ENCODE measurements around the gene SSBP3. TPM values are rescaled to one million over a fixed set of nuclear protein-coding genes. Genes with fewer than 3 reads are reported as not detected.

Gene SSBP3
- total RNA-seq, 3 donors from 2014 or later (not counting 1 experiment from before 2014, with no cell fraction given) = 162 to 224 (median 164) TPM

DNA sequence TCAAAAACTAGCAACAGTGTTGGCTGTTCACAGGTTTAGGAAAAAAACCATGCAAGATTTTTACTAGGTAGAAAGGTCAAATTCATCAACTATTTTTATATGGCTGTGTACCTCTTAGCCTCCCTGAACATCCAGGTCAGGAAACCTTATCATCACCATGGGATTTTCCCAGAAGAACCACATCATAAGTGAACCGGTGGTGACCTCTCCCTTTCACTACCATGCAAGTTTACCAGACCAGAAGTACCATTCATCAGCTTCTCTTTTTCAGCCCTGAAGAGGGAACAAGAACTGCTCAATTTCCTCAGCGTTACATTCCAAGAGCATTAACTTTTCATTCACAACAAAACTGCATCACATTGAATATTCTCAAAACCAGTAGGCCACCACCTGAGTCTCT is 5.9 kb downstream of the SSBP3 start:
- H3K36me3 Mint-ChIP-seq = peaks cover 44% of the 10 kb centered on the region
- TF ChIP-seq, protein P1, sequence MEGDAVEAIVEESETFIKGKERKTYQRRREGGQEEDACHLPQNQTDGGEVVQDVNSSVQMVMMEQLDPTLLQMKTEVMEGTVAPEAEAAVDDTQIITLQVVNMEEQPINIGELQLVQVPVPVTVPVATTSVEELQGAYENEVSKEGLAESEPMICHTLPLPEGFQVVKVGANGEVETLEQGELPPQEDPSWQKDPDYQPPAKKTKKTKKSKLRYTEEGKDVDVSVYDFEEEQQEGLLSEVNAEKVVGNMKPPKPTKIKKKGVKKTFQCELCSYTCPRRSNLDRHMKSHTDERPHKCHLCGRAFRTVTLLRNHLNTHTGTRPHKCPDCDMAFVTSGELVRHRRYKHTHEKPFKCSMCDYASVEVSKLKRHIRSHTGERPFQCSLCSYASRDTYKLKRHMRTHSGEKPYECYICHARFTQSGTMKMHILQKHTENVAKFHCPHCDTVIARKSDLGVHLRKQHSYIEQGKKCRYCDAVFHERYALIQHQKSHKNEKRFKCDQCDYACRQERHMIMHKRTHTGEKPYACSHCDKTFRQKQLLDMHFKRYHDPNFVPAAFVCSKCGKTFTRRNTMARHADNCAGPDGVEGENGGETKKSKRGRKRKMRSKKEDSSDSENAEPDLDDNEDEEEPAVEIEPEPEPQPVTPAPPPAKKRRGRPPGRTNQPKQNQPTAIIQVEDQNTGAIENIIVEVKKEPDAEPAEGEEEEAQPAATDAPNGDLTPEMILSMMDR (IDR thresholded peaks at IDR 0.05) = no peak
- no peaks in the 10 kb centered on the region for H3K27me3 Mint-ChIP-seq (ENCODE audit: low read depth in 2 of 2)
- Histone ChIP-seq H3K4me1 (ENCODE audit: control insufficient read depth, insufficient read depth, low read length) (peaks cover 36% of the 10 kb centered on the region), H3K27me3 (ENCODE audit: control insufficient read depth, insufficient read depth, low read length) (no peaks in the 10 kb centered on the region), H3K9me3 (ENCODE audit: control insufficient read depth, insufficient read depth, low read length) (no peaks in the 10 kb centered on the region), H3K4me3 (ENCODE audit: low read length) (no peak overlapping the region), H3K36me3 (ENCODE audit: control insufficient read depth, insufficient read depth, low read length) (peaks cover 55% of the 10 kb centered on the region), H3K27ac (ENCODE audit: low read length) (no peak overlapping the region)
- peak in 1 of 2 donors; percentile 41 for DNase-seq
- intact Hi-C loops (cut with micrococcal nuclease) = loop anchor here (10.0 kb wide), 2 partner anchors 86 to 276 kb away; no protein-coding TSS in a partner anchor
- 46% methylated on average over 2 of the region's 2 CpGs for WGBS (ENCODE audit: insufficient coverage)
- ATAC-seq = no peak
- H3K9me3 Mint-ChIP-seq = no peaks in the 10 kb centered on the region
- H3K4me1 Mint-ChIP-seq = peaks cover 86 to 96% of the 10 kb centered on the region in 2 donors
- peak overlapping the region; percentile 29 to 84 for H3K27ac Mint-ChIP-seq
- H3K4me3 Mint-ChIP-seq = peak overlapping the region; percentile 90

DNA sequence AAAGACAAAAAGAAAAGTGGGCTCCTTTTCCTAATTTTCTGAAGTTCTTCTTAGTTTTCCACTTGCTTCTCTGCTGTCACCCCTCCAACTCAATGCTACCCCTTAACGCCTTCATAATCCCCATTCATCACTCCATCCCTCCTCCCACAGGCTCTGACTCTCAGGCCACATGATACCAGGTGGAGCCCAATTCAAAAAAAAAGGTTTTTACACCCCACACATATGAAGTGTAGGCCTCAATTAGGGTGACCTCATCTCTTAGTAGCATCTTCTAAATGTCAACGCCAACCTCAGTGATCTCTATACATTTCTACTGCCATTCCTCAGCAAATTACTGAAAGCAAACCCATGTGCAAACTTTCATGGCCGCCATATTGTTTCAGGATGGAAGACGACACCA is 6.4 kb downstream of the SSBP3 start:
- H3K4me3 Mint-ChIP-seq = peak overlapping the region; percentile 32

DNA sequence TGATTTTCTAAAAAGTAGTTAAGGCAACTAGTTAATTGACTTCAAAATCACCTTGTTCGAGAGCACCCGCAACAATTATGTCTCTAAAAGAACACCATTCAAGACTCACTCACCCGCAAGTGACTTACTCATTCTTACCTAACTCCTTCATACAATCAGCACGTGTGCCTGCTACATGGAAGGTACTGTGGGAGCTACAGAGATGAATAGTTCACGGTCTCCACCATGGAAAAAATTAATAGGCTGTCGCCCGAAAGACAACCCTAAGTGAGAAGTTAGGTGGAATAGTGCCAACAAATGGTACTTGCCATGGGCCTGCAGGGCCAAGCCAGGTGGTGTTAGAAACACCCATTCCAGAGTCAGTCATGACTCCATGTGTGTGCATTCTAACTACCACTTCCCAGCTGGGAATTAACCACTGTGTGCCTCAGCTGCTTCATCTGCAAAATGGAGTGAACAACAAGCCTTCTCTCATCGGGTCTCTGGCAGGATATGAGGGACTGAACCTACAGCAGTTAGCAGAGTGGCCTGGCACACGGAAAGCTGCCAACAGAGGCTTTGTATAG is 7.1 kb downstream of the SSBP3 start:
- Histone ChIP-seq H3K4me3 (ENCODE audit: low read length) (no peak overlapping the region), H3K36me3 (ENCODE audit: control insufficient read depth, insufficient read depth, low read length) (peaks cover 60% of the 10 kb centered on the region), H3K27ac (ENCODE audit: low read length) (no peak overlapping the region), H3K4me1 (ENCODE audit: control insufficient read depth, insufficient read depth, low read length) (peaks cover 23% of the 10 kb centered on the region), H3K27me3 (ENCODE audit: control insufficient read depth, insufficient read depth, low read length) (no peaks in the 10 kb centered on the region), H3K9me3 (ENCODE audit: control insufficient read depth, insufficient read depth, low read length) (no peaks in the 10 kb centered on the region)
- Mint-ChIP-seq H3K36me3 (peaks cover 44% of the 10 kb centered on the region), H3K27ac (peak overlapping the region; percentile 29 to 84), H3K4me1 (peaks cover 85 to 97% of the 10 kb centered on the region in 2 donors), H3K9me3 (no peaks in the 10 kb centered on the region), H3K27me3 (ENCODE audit: low read depth in 2 of 2) (no peaks in the 10 kb centered on the region), H3K4me3 (no peak overlapping the region)
- WGBS (ENCODE audit: insufficient coverage) = 94% methylated on average over 9 of the region's 9 CpGs
- DNase-seq (no peak), ATAC-seq (no peak)
- intact Hi-C loops (cut with micrococcal nuclease) = no loop called here
- TF ChIP-seq, protein P1 (IDR thresholded peaks at IDR 0.05) = no peak

More for the DNA sequence above, 6.4 kb downstream of the SSBP3 start:
- 88% methylated on average over 4 of the region's 4 CpGs for WGBS (ENCODE audit: insufficient coverage)
- intact Hi-C loops (cut with micrococcal nuclease) = loop anchor here (10.0 kb wide), 2 partner anchors 85 to 275 kb away; no protein-coding TSS in a partner anchor
- Mint-ChIP-seq H3K4me1 (peaks cover 87 to 99% of the 10 kb centered on the region in 2 donors), H3K27ac (peak overlapping the region; percentile 29 to 84), H3K36me3 (peaks cover 44% of the 10 kb centered on the region), H3K27me3 (ENCODE audit: low read depth in 2 of 2) (no peaks in the 10 kb centered on the region), H3K9me3 (no peaks in the 10 kb centered on the region)
- Histone ChIP-seq H3K9me3 (ENCODE audit: control insufficient read depth, insufficient read depth, low read length) (no peaks in the 10 kb centered on the region), H3K27me3 (ENCODE audit: control insufficient read depth, insufficient read depth, low read length) (no peaks in the 10 kb centered on the region), H3K4me3 (ENCODE audit: low read length) (no peak overlapping the region), H3K36me3 (ENCODE audit: control insufficient read depth, insufficient read depth, low read length) (peaks cover 60% of the 10 kb centered on the region), H3K4me1 (ENCODE audit: control insufficient read depth, insufficient read depth, low read length) (peaks cover 30% of the 10 kb centered on the region), H3K27ac (ENCODE audit: low read length) (no peak overlapping the region)
- TF ChIP-seq, protein P1 (IDR thresholded peaks at IDR 0.05) = no peak
- DNase-seq (no peak), ATAC-seq (no peak)

DNA sequence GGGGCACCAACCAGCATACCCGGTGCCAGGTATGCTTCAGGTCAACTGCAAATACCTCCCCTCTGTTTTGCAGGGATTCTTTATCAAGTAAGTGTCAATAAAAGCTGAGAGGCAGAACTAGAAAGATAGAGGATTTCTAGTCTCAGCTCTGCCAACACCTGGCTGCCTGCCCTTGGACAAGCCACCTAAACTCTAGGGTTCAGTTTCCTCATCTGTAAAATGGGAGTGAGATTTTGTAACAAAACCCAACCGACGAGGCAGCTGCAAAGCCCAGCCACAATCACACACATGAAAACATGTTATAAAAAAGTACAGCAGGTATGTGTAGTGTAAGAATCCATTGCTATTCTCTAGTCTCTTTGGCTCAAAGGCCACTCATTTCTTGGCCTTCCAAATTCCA is 8.2 kb downstream of the SSBP3 start:
- H3K9me3 ChIP-seq (ENCODE audit: control insufficient read depth, insufficient read depth, low read length) = no peaks in the 10 kb centered on the region
- ATAC-seq = no peak

More for the DNA sequence above, 8.2 kb downstream of the SSBP3 start:
- H3K9me3 Mint-ChIP-seq = no peaks in the 10 kb centered on the region
- TF ChIP-seq, protein P1 (IDR thresholded peaks at IDR 0.05) = no peak
- peaks cover 64% of the 10 kb centered on the region for H3K36me3 ChIP-seq (ENCODE audit: control insufficient read depth, insufficient read depth, low read length)
- H3K27me3 Mint-ChIP-seq (ENCODE audit: low read depth in 2 of 2) = no peaks in the 10 kb centered on the region
- peaks cover 14% of the 10 kb centered on the region for H3K4me1 ChIP-seq (ENCODE audit: control insufficient read depth, insufficient read depth, low read length)
- peak overlapping the region; percentile 29 to 84 for H3K27ac Mint-ChIP-seq
- no peak overlapping the region for H3K4me3 ChIP-seq (ENCODE audit: low read length)
- H3K4me3 Mint-ChIP-seq = no peak overlapping the region
- peaks cover 79 to 88% of the 10 kb centered on the region in 2 donors for H3K4me1 Mint-ChIP-seq
- peaks cover 44% of the 10 kb centered on the region for H3K36me3 Mint-ChIP-seq
- no peak for DNase-seq
- H3K27me3 ChIP-seq (ENCODE audit: control insufficient read depth, insufficient read depth, low read length) = no peaks in the 10 kb centered on the region
- intact Hi-C loops (cut with micrococcal nuclease) = no loop called here
- H3K27ac ChIP-seq (ENCODE audit: low read length) = no peak overlapping the region
- WGBS (ENCODE audit: insufficient coverage) = no CpG with 5 or more reads among the region's 3 CpGs

Measured in natural killer cell (primary cell).